Hepatocyte (in vitro differentiated cells): ENCODE results near the gene TMED6. TPM values are rescaled to one million over a fixed set of nuclear protein-coding genes. Genes with fewer than 3 reads are reported as not detected.

Source experiments
- DNase-seq: peaks from one replicate; pipeline ENCODE4 v3.0.0-alpha.2; 2016; ENCODE audit warnings: low spot score
- H2AFZ ChIP-seq: fragments of 200-600 bp; sonication (generic); 2 replicates; pipeline ENCODE4 v1.6.0; 2016; ENCODE audit warnings: antibody characterized with exemption, mild to moderate bottlenecking
- H3K27ac ChIP-seq: fragments of 200-600 bp; sonication (generic); 2 replicates; pipeline ENCODE4 v1.5.1; 2016; ENCODE audit warnings: mild to moderate bottlenecking
- H3K27me3 ChIP-seq: fragments of 200-600 bp; sonication (generic); 2 replicates; pipeline ENCODE4 v1.6.1; 2016
- H3K36me3 ChIP-seq: fragments of 200-600 bp; sonication (generic); replicated peaks from 2 replicates; pipeline ENCODE4 v1.5.1; 2016; ENCODE audit warnings: low read depth; ENCODE audit not compliant: insufficient read depth
- H3K4me1 ChIP-seq: fragments of 200-600 bp; sonication (generic); 2 replicates; pipeline ENCODE4 v1.5.1; 2016; ENCODE audit warnings: mild to moderate bottlenecking, moderate library complexity; ENCODE audit not compliant: insufficient read depth
- H3K4me2 ChIP-seq: fragments of 200-600 bp; sonication (generic); 2 replicates; pipeline ENCODE4 v1.6.0; 2016
- H3K4me3 ChIP-seq: fragments of 200-600 bp; sonication (generic); 2 replicates; pipeline ENCODE4 v1.5.1; 2016; ENCODE audit warnings: mild to moderate bottlenecking
- H3K79me2 ChIP-seq: fragments of 200-600 bp; sonication (generic); 2 replicates; pipeline ENCODE4 v1.6.0; 2017; ENCODE audit warnings: mild to moderate bottlenecking
- H3K9me2 ChIP-seq: fragments of 200-600 bp; sonication (generic); replicated peaks from 2 replicates; pipeline ENCODE4 v1.6.0; 2017; ENCODE audit warnings: mild to moderate bottlenecking; ENCODE audit not compliant: insufficient read depth
- H3K9me3 ChIP-seq: fragments of 200-600 bp; sonication (generic); 2 replicates; pipeline ENCODE4 v1.5.1; 2016; ENCODE audit warnings: low read depth, mild to moderate bottlenecking
- H4K20me1 ChIP-seq: fragments of 200-600 bp; sonication (generic); 2 replicates; pipeline ENCODE4 v1.6.0; 2016; ENCODE audit warnings: mild to moderate bottlenecking; ENCODE audit not compliant: insufficient read depth, poor library complexity, severe bottlenecking
- CTCF ChIP-seq: fragments of 200-600 bp; sonication (generic); IDR thresholded peaks from 2 replicates; pipeline ENCODE4 v1.5.1; 2016; ENCODE audit warnings: antibody characterized with exemption, mild to moderate bottlenecking; ENCODE audit not compliant: poor library complexity
- EZH2 ChIP-seq: fragments of 200-600 bp; sonication (generic); IDR thresholded peaks from 2 replicates; pipeline ENCODE4 v1.6.1; 2016; ENCODE audit warnings: antibody characterized with exemption, mild to moderate bottlenecking, borderline replicate concordance
- EZH2phosphoT487 ChIP-seq: fragments of 200-600 bp; sonication (generic); IDR thresholded peaks from one replicate; pipeline ENCODE4 v1.6.1; 2018; ENCODE audit warnings: antibody characterized with exemption, mild to moderate bottlenecking, low read depth, moderate library complexity; ENCODE audit not compliant: unreplicated experiment, severe bottlenecking
- WGBS: methylation state at CpG from one replicate; pipeline ENCODE4 v1.1.6; 2016; ENCODE audit warnings: low lambda C conversion rate; ENCODE audit errors: missing lambda C conversion rate; 5-methylcytosine and 5-hydroxymethylcytosine counted together
- polyA plus RNA-seq: library from polyadenylated mRNA; unstranded; fragments of >200 nt; fragmentation: Nextera tagmentation; extraction: Ambion mirVana; gene quantifications from 2 replicates; pipeline ENCODE4 v1.2.1, GENCODE V29; 2016
- total RNA-seq: library from RNA; depleted of rRNA; stranded (reverse); fragments of >200 nt; gene quantifications from 2 replicates; pipeline ENCODE4 v1.2.3, GENCODE V29; 2014

Gene TMED6
- total and polyA plus RNA-seq, 2 experiments from 2014 or later, result 1.9 to 4.3 TPM

- Histone ChIP-seq H3K79me2 (peaks cover 38% of the 10 kb centered on the region), H4K20me1 (no peaks in the 10 kb centered on the region), H3K4me2 (no peak overlapping the region), H2AFZ (no peak overlapping the region), H3K4me1 (no peaks in the 10 kb centered on the region), H3K4me3 (no peak overlapping the region), H3K27ac (no peak overlapping the region), H3K27me3 (no peaks in the 10 kb centered on the region), H3K9me3 (no peaks in the 10 kb centered on the region), H3K9me2 (no peaks in the 10 kb centered on the region), H3K36me3 (no peaks in the 10 kb centered on the region)
- 95% methylated on average over 29 of the region's 30 CpGs for WGBS
- no peak for TF ChIP-seq EZH2phosphoT487
- no peak for TF ChIP-seq EZH2
- TF ChIP-seq CTCF, result no peak
- DNase-seq, result no peak
Measured at GRCh38 chr16:69319826-69320739, 31.5 kb downstream of the TMED6 start.

DNA sequence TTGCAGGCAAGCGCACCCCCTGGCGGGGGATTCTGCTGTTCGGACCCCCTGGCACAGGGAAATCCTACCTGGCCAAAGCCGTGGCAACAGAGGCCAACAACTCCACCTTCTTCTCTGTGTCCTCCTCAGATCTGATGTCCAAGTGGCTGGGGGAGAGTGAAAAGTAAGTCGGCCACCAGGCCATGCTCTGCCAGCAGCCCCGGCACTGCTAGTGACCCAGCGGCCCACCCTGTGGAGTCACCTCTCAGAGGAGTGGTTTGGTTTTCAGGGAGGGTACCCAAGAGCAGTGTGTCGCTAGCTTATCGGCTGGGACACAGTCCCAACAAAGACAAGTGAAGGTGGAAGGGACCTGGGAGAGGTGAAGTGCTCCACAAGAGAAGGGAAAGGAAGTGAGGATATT lies 32.2 kb downstream of the TMED6 start:
- Histone ChIP-seq H2AFZ (no peak overlapping the region), H3K4me1 (no peaks in the 10 kb centered on the region), H3K27ac (no peak overlapping the region), H3K27me3 (no peaks in the 10 kb centered on the region), H4K20me1 (no peaks in the 10 kb centered on the region), H3K9me3 (no peaks in the 10 kb centered on the region), H3K79me2 (peaks cover 38% of the 10 kb centered on the region), H3K4me3 (no peak overlapping the region), H3K36me3 (no peaks in the 10 kb centered on the region), H3K9me2 (no peaks in the 10 kb centered on the region), H3K4me2 (no peak overlapping the region)
- no peak for TF ChIP-seq EZH2
- no peak for TF ChIP-seq CTCF
- TF ChIP-seq EZH2phosphoT487, result no peak
- no peak for DNase-seq
- 95% methylated on average over 9 of the region's 9 CpGs for WGBS

GRCh38 chr16:69318911-69319289 lies 32.7 kb downstream of the TMED6 start:
- no peak overlapping the region for H3K27ac ChIP-seq
- 93% methylated on average over 10 of the region's 10 CpGs for WGBS
- no peaks in the 10 kb centered on the region for H3K36me3 ChIP-seq
- H3K27me3 ChIP-seq, result no peaks in the 10 kb centered on the region
- no peak overlapping the region for H3K4me2 ChIP-seq
- no peaks in the 10 kb centered on the region for H4K20me1 ChIP-seq
- no peaks in the 10 kb centered on the region for H3K4me1 ChIP-seq
- no peak for DNase-seq
- no peaks in the 10 kb centered on the region for H3K9me2 ChIP-seq
- H3K4me3 ChIP-seq, result no peak overlapping the region
- H2AFZ ChIP-seq, result no peak overlapping the region
- H3K79me2 ChIP-seq, result peaks cover 38% of the 10 kb centered on the region
- TF ChIP-seq EZH2, result no peak
- no peak for TF ChIP-seq EZH2phosphoT487
- no peak for TF ChIP-seq CTCF
- H3K9me3 ChIP-seq, result no peaks in the 10 kb centered on the region
